Naive B cell (primary cell): Measurements from ENCODE around the gene FZD7. TPM values are rescaled to one million over a fixed set of nuclear protein-coding genes. Genes with fewer than 3 reads are reported as not detected.

Source experiments
- ATAC-seq, 2 donors: fragments of 150-1000 bp; cut with Tn5 transposase; 2 replicates each; pipeline ENCODE4 v1.10.0; 2021; ENCODE audit warnings: low read depth in 2 of 2, mild to moderate bottlenecking in 2 of 2, moderate library complexity in 2 of 2
- DNase-seq: peaks from one replicate; pipeline ENCODE4 v3.0.0; 2022
- H3K27ac Mint-ChIP-seq, 6 donors: one replicate each; pipeline ENCODE4 v1.8.0; 2020 to 2022; ENCODE audit warnings: mild to moderate bottlenecking in 6 of 6, mixed read lengths in 6 of 6, moderate library complexity in 5 of 6, inconsistent platforms in 2 of 6
- H3K27me3 Mint-ChIP-seq, 3 donors: one replicate each; pipeline ENCODE4 v1.8.0; 2021 to 2022; ENCODE audit warnings: mixed read lengths in 3 of 3, mild to moderate bottlenecking in 1 of 3
- H3K36me3 Mint-ChIP-seq, 2 donors: one replicate each; pipeline ENCODE4 v1.8.0; 2020 to 2022; ENCODE audit warnings: mixed read lengths in 2 of 2, inconsistent platforms in 1 of 2, mild to moderate bottlenecking in 1 of 2
- H3K4me1 Mint-ChIP-seq, 3 donors: one replicate each; pipeline ENCODE4 v1.8.0; 2020 to 2022; ENCODE audit warnings: mixed read lengths in 3 of 3, inconsistent platforms in 1 of 3, mild to moderate bottlenecking in 1 of 3, moderate library complexity in 1 of 3
- H3K4me3 Mint-ChIP-seq, 8 donors: one replicate each; pipeline ENCODE4 v1.8.0; 2020 to 2022; ENCODE audit warnings: mild to moderate bottlenecking in 8 of 8, mixed read lengths in 8 of 8, moderate library complexity in 8 of 8, inconsistent platforms in 2 of 8
- H3K9me3 Mint-ChIP-seq, 7 donors: one replicate each; pipeline ENCODE4 v1.8.0; 2020 to 2022; ENCODE audit warnings: mixed read lengths in 7 of 7, mild to moderate bottlenecking in 5 of 7, inconsistent platforms in 2 of 7, moderate library complexity in 1 of 7
- polyA plus RNA-seq, 6 donors: library from polyadenylated mRNA; unstranded; fragments of 300-500 nt; fragmentation: Illumina TruSeq; gene quantifications; one replicate each; pipeline ENCODE4 v1.2.3, GENCODE V29; 2021; ENCODE audit warnings: low read depth in 6 of 6

The FZD7 gene
- polyA plus RNA-seq, 6 donors from 2014 or later, result 0.13 to 0.17 TPM; not detected in 4

GRCh38 chr2:202035089-202035940 is 1.7 kb downstream of the FZD7 start:
- Mint-ChIP-seq H3K27me3 (peaks cover 30 to 37% (median 30%) of the 10 kb centered on the region in 3 donors), H3K9me3 (no peaks in the 10 kb centered on the region), H3K36me3 (no peaks in the 10 kb centered on the region), H3K4me3 (peak overlapping the region in 2 of 8 donors; percentile 91 to 94), H3K4me1 (peaks cover 9 to 19% (median 13%) of the 10 kb centered on the region in 3 donors), H3K27ac (peak overlapping the region in 1 of 6 donors; percentile 89)
- peak; percentile 15 for DNase-seq
- ATAC-seq, result no peak

DNA sequence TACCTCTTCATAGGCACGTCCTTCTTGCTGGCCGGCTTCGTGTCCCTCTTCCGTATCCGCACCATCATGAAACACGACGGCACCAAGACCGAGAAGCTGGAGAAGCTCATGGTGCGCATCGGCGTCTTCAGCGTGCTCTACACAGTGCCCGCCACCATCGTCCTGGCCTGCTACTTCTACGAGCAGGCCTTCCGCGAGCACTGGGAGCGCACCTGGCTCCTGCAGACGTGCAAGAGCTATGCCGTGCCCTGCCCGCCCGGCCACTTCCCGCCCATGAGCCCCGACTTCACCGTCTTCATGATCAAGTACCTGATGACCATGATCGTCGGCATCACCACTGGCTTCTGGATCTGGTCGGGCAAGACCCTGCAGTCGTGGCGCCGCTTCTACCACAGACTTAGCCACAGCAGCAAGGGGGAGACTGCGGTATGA is 2.3 kb downstream of the FZD7 start:
- Mint-ChIP-seq H3K4me3 (no peak overlapping the region), H3K27ac (no peak overlapping the region), H3K4me1 (peaks cover 9 to 19% (median 13%) of the 10 kb centered on the region in 3 donors), H3K9me3 (peaks cover 0 to 5% (median 0%) of the 10 kb centered on the region in 7 donors), H3K36me3 (no peaks in the 10 kb centered on the region), H3K27me3 (peaks cover 32 to 43% (median 35%) of the 10 kb centered on the region in 3 donors)
- DNase-seq (no peak), ATAC-seq (no peak)

DNA sequence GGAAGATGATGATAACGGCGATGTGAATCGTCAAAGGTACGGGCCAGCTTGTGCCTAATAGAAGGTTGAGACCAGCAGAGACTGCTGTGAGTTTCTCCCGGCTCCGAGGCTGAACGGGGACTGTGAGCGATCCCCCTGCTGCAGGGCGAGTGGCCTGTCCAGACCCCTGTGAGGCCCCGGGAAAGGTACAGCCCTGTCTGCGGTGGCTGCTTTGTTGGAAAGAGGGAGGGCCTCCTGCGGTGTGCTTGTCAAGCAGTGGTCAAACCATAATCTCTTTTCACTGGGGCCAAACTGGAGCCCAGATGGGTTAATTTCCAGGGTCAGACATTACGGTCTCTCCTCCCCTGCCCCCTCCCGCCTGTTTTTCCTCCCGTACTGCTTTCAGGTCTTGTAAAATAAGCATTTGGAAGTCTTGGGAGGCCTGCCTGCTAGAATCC is 3.0 kb downstream of the FZD7 start:
- H3K27me3 Mint-ChIP-seq, result peaks cover 33 to 45% (median 38%) of the 10 kb centered on the region in 3 donors
- H3K36me3 Mint-ChIP-seq, result no peaks in the 10 kb centered on the region
- ATAC-seq (no peak), DNase-seq (no peak)
- no peak overlapping the region for H3K27ac Mint-ChIP-seq
- peaks cover 9 to 19% (median 13%) of the 10 kb centered on the region in 3 donors for H3K4me1 Mint-ChIP-seq
- H3K9me3 Mint-ChIP-seq, result peaks cover 0 to 5% (median 0%) of the 10 kb centered on the region in 7 donors
- no peak overlapping the region for H3K4me3 Mint-ChIP-seq

GRCh38 chr2:202037086-202037485 is 3.4 kb downstream of the FZD7 start:
- ATAC-seq, result no peak
- Mint-ChIP-seq H3K4me3 (no peak overlapping the region), H3K27ac (no peak overlapping the region), H3K9me3 (peaks cover 0 to 5% (median 0%) of the 10 kb centered on the region in 7 donors), H3K4me1 (peaks cover 8 to 14% (median 11%) of the 10 kb centered on the region in 3 donors), H3K27me3 (peaks cover 31 to 45% (median 41%) of the 10 kb centered on the region in 3 donors), H3K36me3 (no peaks in the 10 kb centered on the region)
- no peak for DNase-seq

DNA sequence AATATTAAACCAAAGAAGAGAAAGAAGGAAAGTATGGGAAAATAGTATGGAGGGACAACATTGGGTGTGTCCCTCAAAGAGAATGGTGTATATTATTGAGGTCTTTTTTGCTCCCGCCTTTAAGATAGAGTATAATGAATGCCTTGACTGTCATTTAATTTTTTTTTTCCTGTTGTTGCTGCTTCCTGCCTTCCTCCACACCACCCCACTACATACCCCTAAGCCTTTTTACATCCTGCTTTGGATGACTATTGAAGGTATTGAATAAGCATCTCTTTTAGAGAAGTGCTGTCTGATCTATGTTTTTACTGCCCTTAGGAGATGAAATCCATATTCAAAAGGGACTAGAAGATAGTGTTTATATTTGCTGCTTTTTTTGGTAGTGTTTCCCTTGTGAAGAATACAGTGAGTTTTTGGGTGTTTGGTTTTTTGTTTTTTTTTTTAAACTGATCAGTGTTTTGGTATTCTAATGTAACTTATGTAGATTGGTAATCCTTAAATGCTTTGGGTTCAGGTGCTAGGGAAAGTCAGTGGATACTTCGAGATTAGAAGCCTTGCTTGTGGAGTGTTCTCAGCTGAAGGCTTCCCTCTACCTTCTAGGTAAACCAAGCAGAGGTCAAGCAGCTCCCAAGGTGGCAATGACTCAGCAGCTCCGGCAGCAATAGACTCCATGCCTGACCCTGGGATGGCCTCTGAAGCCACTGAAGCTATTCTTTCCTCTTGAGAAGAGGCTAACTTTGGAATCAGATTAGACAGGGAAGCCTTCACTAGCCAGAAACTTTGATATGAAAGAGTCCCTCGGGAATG is 5.0 kb downstream of the FZD7 start:
- ATAC-seq, result no peak
- H3K27me3 Mint-ChIP-seq, result peaks cover 28 to 40% (median 39%) of the 10 kb centered on the region in 3 donors
- no peak for DNase-seq
- peaks cover 0 to 5% (median 0%) of the 10 kb centered on the region in 7 donors for H3K9me3 Mint-ChIP-seq
- no peak overlapping the region for H3K27ac Mint-ChIP-seq
- H3K36me3 Mint-ChIP-seq, result no peaks in the 10 kb centered on the region
- H3K4me1 Mint-ChIP-seq, result peaks cover 0 to 5% (median 4%) of the 10 kb centered on the region in 3 donors
- peak overlapping the region in 1 of 8 donors; percentile 14 for H3K4me3 Mint-ChIP-seq

GRCh38 chr2:202039278-202040078 is 5.8 kb downstream of the FZD7 start:
- no peak overlapping the region for H3K27ac Mint-ChIP-seq
- DNase-seq (no peak), ATAC-seq (no peak)
- peaks cover 0 to 5% (median 0%) of the 10 kb centered on the region in 7 donors for H3K9me3 Mint-ChIP-seq
- H3K27me3 Mint-ChIP-seq, result peaks cover 29 to 43% (median 42%) of the 10 kb centered on the region in 3 donors
- no peaks in the 10 kb centered on the region for H3K36me3 Mint-ChIP-seq
- no peak overlapping the region for H3K4me3 Mint-ChIP-seq
- peaks cover 0 to 5% (median 4%) of the 10 kb centered on the region in 3 donors for H3K4me1 Mint-ChIP-seq

- ATAC-seq, result no peak
- no peak overlapping the region for H3K27ac Mint-ChIP-seq
- no peaks in the 10 kb centered on the region for H3K36me3 Mint-ChIP-seq
- no peak overlapping the region for H3K4me3 Mint-ChIP-seq
- peaks cover 0 to 2% (median 0%) of the 10 kb centered on the region in 3 donors for H3K4me1 Mint-ChIP-seq
- H3K9me3 Mint-ChIP-seq, result peaks cover 0 to 5% (median 0%) of the 10 kb centered on the region in 7 donors
- H3K27me3 Mint-ChIP-seq, result peaks cover 29 to 50% (median 50%) of the 10 kb centered on the region in 3 donors
- no peak for DNase-seq
Observed at GRCh38 chr2:202040079-202040844, 6.6 kb downstream of the FZD7 start.

DNA sequence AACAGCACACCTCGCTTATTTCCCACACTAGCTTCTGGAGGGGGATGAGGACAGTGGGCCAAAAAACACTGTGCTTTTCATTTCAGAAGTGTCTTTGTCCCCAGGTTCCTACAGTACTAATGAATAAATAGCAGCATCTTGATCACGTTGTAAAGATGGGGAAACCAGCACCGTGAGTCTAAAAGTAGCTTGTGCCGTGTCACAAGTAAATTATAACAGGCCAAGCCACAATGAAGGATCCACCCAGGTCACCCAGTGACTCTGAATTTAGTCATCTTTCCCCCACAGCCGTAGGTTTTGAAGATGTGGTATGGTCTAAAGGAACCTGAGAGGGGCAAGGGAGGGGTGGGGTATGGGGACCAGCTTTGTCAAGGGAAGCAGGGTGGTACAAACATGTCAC is 8.8 kb downstream of the FZD7 start:
- Mint-ChIP-seq H3K4me1 (peaks cover 0 to 2% (median 0%) of the 10 kb centered on the region in 3 donors), H3K27me3 (peaks cover 42 to 67% (median 62%) of the 10 kb centered on the region in 3 donors), H3K36me3 (no peaks in the 10 kb centered on the region), H3K27ac (no peak overlapping the region), H3K4me3 (no peak overlapping the region), H3K9me3 (peaks cover 0 to 5% (median 0%) of the 10 kb centered on the region in 7 donors)
- ATAC-seq (no peak), DNase-seq (no peak)

DNA sequence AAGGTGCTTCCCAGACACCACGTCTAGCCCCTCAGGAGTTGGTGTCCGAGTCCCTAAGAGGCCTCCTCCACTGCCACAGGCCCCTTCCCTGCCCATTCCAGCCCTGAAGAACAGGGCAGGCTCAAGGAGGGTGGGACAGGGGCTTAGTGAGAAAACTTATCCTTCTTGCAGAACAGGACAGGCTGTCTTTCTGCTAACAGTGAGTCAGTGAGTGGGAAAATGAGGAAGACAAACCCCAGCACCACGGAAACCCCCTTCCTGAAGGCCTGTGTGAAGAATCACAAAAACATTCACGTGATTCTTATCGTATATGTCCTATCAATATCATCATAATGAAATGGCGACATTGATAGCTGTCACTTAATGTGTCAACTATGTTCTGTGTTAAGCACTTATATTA is 9.8 kb downstream of the FZD7 start:
- ATAC-seq (peak in 1 of 2 donors; percentile 58), DNase-seq (no peak)
- peak overlapping the region in 1 of 8 donors; percentile 44 for H3K4me3 Mint-ChIP-seq
- H3K4me1 Mint-ChIP-seq, result peaks cover 0 to 2% (median 0%) of the 10 kb centered on the region in 3 donors
- peaks cover 0 to 5% (median 0%) of the 10 kb centered on the region in 7 donors for H3K9me3 Mint-ChIP-seq
- no peak overlapping the region for H3K27ac Mint-ChIP-seq
- H3K36me3 Mint-ChIP-seq, result no peaks in the 10 kb centered on the region
- peaks cover 40 to 71% (median 64%) of the 10 kb centered on the region in 3 donors for H3K27me3 Mint-ChIP-seq

- H3K4me3 Mint-ChIP-seq, result no peak overlapping the region
- H3K4me1 Mint-ChIP-seq, result peaks cover 0 to 2% (median 0%) of the 10 kb centered on the region in 3 donors
- no peaks in the 10 kb centered on the region for H3K36me3 Mint-ChIP-seq
- H3K27me3 Mint-ChIP-seq, result peaks cover 33 to 67% (median 55%) of the 10 kb centered on the region in 3 donors
- ATAC-seq (no peak), DNase-seq (no peak)
- peaks cover 0 to 5% (median 0%) of the 10 kb centered on the region in 7 donors for H3K9me3 Mint-ChIP-seq
- no peak overlapping the region for H3K27ac Mint-ChIP-seq
Observed at GRCh38 chr2:202044777-202045176, 11.1 kb downstream of the FZD7 start.

GRCh38 chr2:202046572-202046971 is 12.9 kb downstream of the FZD7 start:
- H3K36me3 Mint-ChIP-seq, result no peaks in the 10 kb centered on the region
- no peak for ATAC-seq

More at GRCh38 chr2:202046572-202046971, 12.9 kb downstream of the FZD7 start:
- H3K9me3 Mint-ChIP-seq, result no peaks in the 10 kb centered on the region
- DNase-seq, result no peak
- peaks cover 0 to 2% (median 0%) of the 10 kb centered on the region in 3 donors for H3K4me1 Mint-ChIP-seq
- peaks cover 27 to 51% (median 40%) of the 10 kb centered on the region in 3 donors for H3K27me3 Mint-ChIP-seq
- no peak overlapping the region for H3K4me3 Mint-ChIP-seq
- H3K27ac Mint-ChIP-seq, result no peak overlapping the region
